HG03460 (cell line): ENCODE results near the gene ONECUT3.

Experiments
- ATAC-seq: cut with Tn5 transposase; IDR thresholded peaks from one replicate; pipeline ENCODE4 v1.9.1; 2021; ENCODE audit not compliant: unreplicated experiment

Gene ONECUT3

GRCh38 chr19:1739960-1740629, 13.2 kb upstream of the ONECUT3 start:
- ATAC-seq: no peak

GRCh38 chr19:1742989-1743696, 10.2 kb upstream of the ONECUT3 start:
- no peak for ATAC-seq

DNA sequence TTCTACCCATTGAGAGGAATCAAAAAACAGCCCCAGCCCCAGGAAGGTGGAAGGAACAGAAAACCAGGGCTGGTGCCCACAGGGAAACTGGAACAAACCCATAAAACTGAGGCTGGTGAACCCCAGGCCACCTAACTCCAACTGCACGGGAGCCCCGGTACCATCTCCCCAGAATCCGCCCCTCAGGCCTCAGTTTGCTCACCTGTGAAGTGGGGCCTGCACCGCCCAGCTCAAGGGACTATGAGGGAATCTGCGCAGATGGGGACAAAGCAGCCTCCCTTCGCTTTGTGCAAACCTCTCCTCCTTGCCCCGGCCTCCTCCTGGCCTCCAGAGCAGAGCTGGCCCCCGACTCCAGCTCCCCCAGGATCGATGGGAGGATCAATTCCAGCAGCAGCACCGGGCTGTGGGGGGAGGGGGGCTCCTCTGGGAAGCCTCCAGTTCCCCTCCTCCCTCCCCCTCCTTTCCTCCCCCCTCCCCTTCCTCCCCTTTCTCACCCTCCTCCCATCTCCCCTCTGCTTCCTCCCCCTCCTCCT, 9.1 kb upstream of the ONECUT3 start:
- no peak for ATAC-seq

GRCh38 chr19:1744822-1745563, 8.3 kb upstream of the ONECUT3 start:
- no peak for ATAC-seq

GRCh38 chr19:1745589-1746031, 7.7 kb upstream of the ONECUT3 start:
- no peak for ATAC-seq

DNA sequence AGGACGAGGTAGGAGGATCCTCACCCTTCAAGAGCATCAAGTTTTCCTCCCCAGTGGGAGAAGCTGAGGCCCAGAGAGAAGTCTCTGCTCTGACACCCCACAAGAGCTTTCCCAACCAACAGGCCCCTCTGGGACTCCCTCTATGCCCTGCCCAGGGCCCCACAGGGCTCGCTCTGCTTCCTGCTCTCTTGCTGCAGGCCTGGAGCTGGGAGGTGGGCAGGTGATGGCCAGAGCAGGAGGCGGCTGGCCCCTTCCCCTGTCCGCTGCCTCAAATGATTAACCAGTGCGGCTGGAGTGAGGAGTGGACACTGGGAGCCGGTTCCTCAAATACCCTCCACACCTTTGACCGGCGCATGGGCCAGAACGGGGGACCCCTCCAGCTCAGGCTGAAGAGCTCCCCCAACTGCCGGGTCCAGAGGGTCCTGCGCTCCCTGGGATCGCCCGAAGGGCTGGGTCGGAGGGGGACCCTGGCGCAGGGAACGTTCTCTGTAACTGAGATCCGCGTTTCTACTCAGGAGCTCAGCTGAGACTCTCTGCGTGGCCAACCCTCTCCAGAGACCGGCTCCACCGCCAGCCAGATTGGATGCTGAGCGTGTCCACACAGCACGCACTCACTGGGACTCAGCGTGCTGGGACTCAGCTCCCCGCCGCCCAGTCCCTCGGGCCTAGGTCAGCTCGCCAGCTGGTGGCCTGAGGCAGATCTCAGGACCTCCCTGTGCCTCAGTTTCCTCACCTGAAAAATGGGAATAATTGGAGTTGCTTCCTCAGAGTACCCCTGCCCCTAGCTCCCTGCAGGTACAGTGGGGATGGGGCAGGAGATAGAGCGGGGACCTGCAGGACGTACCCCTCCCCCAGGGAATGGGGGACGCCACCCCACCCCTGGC, 6.7 kb upstream of the ONECUT3 start:
- no peak for ATAC-seq

DNA sequence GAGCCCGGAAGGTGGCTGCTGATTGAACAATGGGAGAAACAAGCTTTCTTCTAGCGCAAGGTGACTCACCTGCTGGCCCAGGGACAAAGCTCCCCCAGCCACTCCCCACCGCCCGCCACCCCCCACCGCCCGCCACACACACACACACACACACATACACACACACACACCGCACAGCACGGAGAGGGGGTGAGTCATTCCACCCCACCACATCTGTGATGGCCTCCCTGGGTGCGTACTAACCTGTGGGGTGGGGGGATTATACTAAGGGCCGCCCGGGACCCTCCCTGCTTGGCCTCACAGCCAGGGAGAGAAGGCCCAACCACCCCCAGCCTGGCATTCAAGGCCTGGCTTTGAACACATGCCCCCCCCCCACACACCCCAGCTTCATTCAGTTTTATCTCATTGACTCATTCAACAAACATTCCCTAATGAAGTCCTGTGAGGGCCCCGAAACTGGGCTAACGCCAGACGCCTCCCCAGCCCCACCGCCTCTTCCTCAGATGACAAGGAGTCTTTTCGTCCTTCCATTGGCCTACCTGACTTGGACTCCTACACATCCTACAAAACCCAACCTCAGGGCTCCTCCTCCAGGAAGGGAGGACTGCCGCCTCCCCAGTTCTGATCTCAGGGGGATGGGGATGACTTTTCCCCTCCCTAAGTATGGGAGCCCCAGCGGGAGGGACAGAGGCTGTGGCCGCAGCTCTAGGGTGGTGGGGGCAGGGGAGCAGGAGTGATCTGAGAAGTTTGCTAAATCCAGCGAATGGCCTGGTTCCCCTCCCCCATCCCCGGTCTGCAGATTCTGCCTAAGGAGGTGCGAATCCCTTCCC, 5.8 kb upstream of the ONECUT3 start:
- no peak for ATAC-seq

DNA sequence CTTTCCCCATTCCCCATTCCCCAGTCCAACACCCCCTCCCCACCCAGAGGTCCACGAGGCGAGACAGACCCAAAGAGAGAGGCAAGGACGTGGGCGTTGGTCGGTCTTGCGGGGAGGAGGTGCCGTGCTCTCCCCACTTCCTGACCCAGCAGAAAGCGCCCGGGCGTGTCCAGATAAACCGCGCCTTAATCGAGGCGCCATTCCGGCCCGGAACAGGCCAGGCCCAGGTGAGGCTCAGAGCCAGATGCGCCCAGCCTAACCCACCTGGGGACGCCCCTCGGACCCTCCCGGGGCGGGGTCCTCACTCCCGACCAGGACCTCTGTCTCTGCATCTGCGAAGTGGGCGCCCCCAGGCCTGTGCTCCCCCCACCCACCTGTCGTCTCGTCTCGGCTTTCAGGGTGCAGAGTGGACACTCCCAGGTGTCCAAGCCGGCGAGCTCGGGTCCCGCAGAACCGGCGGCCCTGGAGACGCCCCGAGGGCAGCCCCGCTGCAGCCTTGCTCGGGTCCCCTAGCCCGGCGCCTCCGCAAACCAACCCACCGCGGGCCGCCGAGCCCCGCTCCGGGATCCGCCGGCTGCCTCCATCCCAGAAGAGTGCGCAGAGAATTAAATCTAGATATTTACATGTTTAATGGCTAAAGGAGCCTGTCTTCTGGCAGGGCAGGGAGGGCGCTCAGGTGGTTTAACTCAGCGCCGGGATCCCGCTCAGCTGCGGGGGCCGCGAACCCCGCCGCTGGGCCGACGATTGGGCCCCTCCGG, 5.0 kb upstream of the ONECUT3 start:
- no peak for ATAC-seq

DNA sequence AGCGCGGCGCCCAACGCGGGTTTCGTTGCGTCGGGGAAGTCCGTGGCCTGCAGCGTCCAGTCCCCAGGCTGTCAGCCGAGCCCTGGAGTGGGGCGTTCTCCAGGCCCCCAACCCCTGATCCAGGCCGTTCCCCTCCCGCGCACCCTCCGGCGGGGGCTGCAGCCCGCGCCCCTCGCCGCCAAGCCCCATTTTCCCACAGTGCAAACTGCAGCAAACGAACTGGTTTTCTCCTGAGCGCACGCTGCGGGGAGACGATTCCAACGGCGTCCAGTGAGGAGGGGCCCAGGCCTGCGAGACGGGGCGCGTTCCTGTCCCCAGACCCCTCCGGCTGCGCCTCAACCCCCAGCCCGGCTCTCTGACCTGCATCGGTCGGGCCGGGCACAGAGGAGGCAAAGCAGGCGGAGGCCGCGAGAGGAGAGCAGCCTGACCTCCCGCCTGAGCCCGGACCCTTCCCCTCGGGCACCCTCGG, 4.4 kb upstream of the ONECUT3 start:
- ATAC-seq: no peak

- no peak for ATAC-seq
Observed at GRCh38 chr19:1749373-1750342, 3.6 kb upstream of the ONECUT3 start.

- ATAC-seq: no peak
Observed at GRCh38 chr19:1750343-1751021, 2.8 kb upstream of the ONECUT3 start.

DNA sequence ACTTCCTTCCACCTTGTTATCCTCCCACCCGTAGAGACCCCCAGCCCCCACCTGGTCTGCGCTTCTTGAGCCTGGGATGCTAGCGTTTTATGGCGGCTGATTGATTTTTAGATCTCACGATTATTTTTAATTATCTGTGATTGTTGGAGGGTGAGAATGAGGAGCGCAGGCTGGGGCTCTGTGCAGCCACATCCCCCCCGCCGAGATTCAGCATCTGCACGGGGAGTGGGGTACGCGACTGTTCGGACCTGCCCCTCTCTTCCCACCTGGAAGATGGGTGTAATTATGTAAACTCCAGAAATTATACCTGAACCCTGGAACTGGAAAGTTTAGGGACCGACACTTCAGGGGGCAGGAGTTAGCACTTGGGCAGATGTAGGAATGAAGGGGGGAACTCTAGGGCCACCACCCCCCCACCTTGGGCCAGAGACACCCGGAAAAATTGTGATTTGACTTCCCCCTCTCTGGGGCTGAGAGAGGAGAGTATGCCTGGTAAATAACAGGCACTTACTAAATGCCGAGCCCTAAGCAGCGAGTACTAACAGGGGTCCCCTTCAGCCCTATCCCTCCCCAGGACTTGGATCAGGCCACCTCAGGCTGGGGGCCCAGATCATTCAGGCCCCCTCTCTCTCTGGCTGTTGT, 1.8 kb upstream of the ONECUT3 start:
- ATAC-seq: no peak

GRCh38 chr19:1752009-1752756, 1.1 kb upstream of the ONECUT3 start:
- ATAC-seq: no peak

DNA sequence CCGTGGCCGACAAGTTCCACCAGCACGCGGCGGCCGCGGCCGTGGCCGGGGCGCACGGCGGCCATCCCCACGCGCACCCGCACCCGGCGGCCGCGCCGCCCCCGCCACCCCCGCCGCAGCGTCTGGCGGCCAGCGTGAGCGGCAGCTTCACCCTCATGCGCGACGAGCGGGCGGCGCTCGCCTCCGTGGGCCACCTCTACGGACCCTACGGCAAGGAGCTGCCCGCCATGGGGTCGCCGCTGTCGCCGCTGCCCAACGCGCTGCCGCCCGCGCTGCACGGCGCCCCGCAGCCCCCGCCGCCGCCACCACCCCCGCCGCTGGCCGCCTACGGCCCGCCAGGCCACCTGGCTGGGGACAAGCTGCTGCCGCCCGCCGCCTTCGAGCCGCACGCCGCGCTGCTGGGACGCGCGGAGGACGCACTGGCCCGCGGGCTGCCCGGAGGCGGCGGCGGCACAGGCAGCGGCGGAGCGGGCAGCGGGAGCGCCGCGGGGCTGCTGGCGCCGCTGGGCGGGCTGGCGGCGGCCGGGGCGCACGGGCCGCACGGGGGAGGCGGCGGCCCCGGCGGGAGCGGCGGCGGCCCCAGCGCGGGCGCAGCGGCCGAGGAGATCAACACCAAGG, 821 bp downstream of the ONECUT3 start:
- ATAC-seq: no peak

- no peak for ATAC-seq
Observed at GRCh38 chr19:1754636-1755466, 1.5 kb downstream of the ONECUT3 start.
